ENCODE data around the gene SDK2. TPM values are rescaled to one million over a fixed set of nuclear protein-coding genes. Genes with fewer than 3 reads are reported as not detected.

Gene SDK2
- total RNA-seq, 1 donor from 2014 or later, result 1.4 TPM

GRCh38 chr17:73468221-73468620 lies 176.0 kb downstream of the SDK2 start:
- no peaks in the 10 kb centered on the region for H3K4me1 ChIP-seq
- TF ChIP-seq, protein P1, sequence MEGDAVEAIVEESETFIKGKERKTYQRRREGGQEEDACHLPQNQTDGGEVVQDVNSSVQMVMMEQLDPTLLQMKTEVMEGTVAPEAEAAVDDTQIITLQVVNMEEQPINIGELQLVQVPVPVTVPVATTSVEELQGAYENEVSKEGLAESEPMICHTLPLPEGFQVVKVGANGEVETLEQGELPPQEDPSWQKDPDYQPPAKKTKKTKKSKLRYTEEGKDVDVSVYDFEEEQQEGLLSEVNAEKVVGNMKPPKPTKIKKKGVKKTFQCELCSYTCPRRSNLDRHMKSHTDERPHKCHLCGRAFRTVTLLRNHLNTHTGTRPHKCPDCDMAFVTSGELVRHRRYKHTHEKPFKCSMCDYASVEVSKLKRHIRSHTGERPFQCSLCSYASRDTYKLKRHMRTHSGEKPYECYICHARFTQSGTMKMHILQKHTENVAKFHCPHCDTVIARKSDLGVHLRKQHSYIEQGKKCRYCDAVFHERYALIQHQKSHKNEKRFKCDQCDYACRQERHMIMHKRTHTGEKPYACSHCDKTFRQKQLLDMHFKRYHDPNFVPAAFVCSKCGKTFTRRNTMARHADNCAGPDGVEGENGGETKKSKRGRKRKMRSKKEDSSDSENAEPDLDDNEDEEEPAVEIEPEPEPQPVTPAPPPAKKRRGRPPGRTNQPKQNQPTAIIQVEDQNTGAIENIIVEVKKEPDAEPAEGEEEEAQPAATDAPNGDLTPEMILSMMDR (IDR thresholded peaks at IDR 0.05), result no peak
- H3K36me3 ChIP-seq, result no peaks in the 10 kb centered on the region
- H3K9me3 ChIP-seq, result no peaks in the 10 kb centered on the region
- ATAC-seq, result no peak
- intact Hi-C loops (cut with DNase I), result no loop called here
- no peak for DNase-seq
- H3K27me3 ChIP-seq (ENCODE audit: low read depth), result no peaks in the 10 kb centered on the region
- H3K27ac ChIP-seq, result no peak overlapping the region
- no peak overlapping the region for H3K4me3 ChIP-seq

DNA sequence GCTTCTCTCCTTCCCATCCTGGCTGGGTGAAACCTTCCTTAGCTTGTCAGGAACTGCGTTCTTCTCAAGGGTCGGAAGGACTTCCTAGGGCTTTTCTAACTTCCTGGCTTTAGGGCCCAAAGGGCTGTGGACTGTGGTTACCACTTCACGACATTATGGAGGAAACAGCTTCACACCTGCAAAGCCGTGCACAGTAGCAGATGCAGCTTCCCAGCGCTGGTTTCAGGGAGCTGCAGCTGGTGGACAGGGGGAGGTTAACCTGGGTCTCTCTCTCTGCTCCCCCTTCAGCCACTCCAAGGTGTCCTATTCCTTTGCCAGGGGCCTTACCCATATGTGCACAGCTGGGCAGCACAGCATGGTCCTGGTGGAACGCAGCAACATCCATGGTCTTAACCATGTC lies 176.6 kb downstream of the SDK2 start:
- intact Hi-C loops (cut with DNase I), result no loop called here
- no peaks in the 10 kb centered on the region for H3K27me3 ChIP-seq (ENCODE audit: low read depth)
- no peak overlapping the region for H3K4me3 ChIP-seq
- H3K9me3 ChIP-seq, result no peaks in the 10 kb centered on the region
- DNase-seq (no peak), ATAC-seq (no peak)
- no peaks in the 10 kb centered on the region for H3K4me1 ChIP-seq
- H3K36me3 ChIP-seq, result no peaks in the 10 kb centered on the region
- H3K27ac ChIP-seq, result no peak overlapping the region
- TF ChIP-seq, protein P1 (IDR thresholded peaks at IDR 0.05), result no peak

GRCh38 chr17:73466704-73467433 lies 177.4 kb downstream of the SDK2 start:
- ATAC-seq (no peak), DNase-seq (no peak)
- Histone ChIP-seq H3K9me3 (no peaks in the 10 kb centered on the region), H3K36me3 (no peaks in the 10 kb centered on the region), H3K4me3 (no peak overlapping the region), H3K27ac (no peak overlapping the region), H3K4me1 (no peaks in the 10 kb centered on the region), H3K27me3 (ENCODE audit: low read depth) (no peaks in the 10 kb centered on the region)
- TF ChIP-seq, protein P1 (IDR thresholded peaks at IDR 0.05), result no peak
- intact Hi-C loops (cut with DNase I), result no loop called here

DNA sequence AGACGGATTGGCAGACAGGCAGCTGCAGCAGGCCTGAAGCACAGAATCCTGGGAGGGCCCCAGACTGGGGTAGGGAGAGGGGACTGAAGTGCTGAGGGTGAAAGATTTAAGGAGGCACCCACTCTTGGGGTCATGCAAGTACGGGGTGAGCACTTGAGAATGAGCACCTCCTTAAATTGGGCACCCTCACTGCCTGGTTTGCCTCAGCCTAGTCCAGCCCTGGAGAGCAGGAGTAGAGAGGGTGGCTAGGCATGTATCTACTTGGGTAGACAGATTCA lies 178.4 kb downstream of the SDK2 start:
- intact Hi-C loops (cut with DNase I), result no loop called here
- no peaks in the 10 kb centered on the region for H3K4me1 ChIP-seq

GRCh38 chr17:73465130-73465952 lies 178.9 kb downstream of the SDK2 start:
- intact Hi-C loops (cut with DNase I), result no loop called here

More for the DNA sequence above, 178.4 kb downstream of the SDK2 start:
- no peak overlapping the region for H3K27ac ChIP-seq
- TF ChIP-seq, protein P1 (IDR thresholded peaks at IDR 0.05), result no peak
- no peaks in the 10 kb centered on the region for H3K36me3 ChIP-seq
- no peaks in the 10 kb centered on the region for H3K27me3 ChIP-seq (ENCODE audit: low read depth)
- no peak for DNase-seq
- no peak for ATAC-seq
- no peak overlapping the region for H3K4me3 ChIP-seq
- H3K9me3 ChIP-seq, result no peaks in the 10 kb centered on the region

More at GRCh38 chr17:73465130-73465952, 178.9 kb downstream of the SDK2 start:
- no peak overlapping the region for H3K27ac ChIP-seq
- no peaks in the 10 kb centered on the region for H3K9me3 ChIP-seq
- ATAC-seq (no peak), DNase-seq (no peak)
- H3K4me3 ChIP-seq, result no peak overlapping the region
- TF ChIP-seq, protein P1 (IDR thresholded peaks at IDR 0.05), result no peak
- H3K27me3 ChIP-seq (ENCODE audit: low read depth), result no peaks in the 10 kb centered on the region
- H3K36me3 ChIP-seq, result no peaks in the 10 kb centered on the region
- H3K4me1 ChIP-seq, result no peaks in the 10 kb centered on the region
